NCI-H146 (cell line): ENCODE measurements around the gene SBK2.
A peak's percentile ranks its signal among the peaks of the same experiment; 100 is the strongest.
"Not testable (repeated sequence)": the region's sequence is repeated elsewhere in the genome, so short reads cannot be mapped to it uniquely, and the experiment has no call there.

Source experiments
- DNase-seq: peaks from one replicate; lab custom pipeline; 2025; lab: John Stamatoyannopoulos, UW

SBK2 gene

GRCh38 chr19:55502197-55502952 is 34.6 kb downstream of the SBK2 start:
- DNase-seq = no peak

DNA sequence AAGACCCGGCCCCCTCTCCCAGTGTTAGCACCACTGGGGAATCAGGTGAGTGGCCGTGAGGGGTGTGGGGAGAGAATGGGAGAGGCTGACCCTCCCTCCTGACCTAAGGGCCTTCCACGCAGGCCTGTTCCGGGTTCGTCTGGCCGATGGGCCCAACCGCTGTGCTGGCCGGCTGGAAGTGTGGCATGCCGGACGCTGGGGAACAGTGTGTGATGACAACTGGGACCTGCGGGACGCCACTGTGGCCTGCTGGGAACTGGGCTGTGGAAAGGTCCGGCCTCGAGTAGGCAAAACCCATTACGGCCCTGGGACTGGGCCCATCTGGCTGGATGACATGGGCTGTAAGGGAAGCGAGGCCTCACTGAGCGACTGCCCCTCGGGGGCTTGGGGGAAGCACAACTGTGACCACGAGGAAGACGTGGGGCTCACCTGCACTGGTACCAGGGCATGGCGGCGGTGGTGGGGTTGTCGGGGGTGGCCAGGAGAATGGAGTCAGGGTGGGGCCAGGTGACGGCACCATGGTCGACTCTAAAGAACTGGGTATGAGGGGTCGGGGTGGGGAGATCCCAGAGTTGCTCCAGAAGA is 36.5 kb downstream of the SBK2 start:
- DNase-seq = no peak

- DNase-seq = peak; percentile 68
Measured at GRCh38 chr19:55498246-55498840, 38.6 kb downstream of the SBK2 start.

GRCh38 chr19:55497763-55498162 is 39.2 kb downstream of the SBK2 start:
- DNase-seq = no peak

DNA sequence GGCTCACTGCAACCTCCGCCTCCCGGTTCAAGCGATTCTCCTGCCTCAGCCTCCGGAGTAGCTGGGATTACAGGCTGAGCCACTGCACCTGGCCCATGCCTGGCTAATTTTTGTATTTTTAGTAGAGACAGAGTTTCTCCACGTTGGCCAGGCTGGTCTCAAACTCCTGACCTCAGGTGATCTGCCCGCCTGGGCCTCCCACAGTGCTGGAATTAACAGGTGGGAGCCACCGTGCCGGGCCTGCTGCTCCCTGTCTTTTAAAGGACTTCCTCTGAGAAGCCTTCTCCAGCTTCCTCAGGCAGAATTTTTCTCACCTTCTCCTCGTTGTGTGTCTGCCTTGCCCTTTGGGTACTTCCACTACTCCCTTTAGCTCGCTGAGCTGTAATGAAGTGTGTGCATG is 40.1 kb downstream of the SBK2 start:
- DNase-seq = not testable (repeated sequence)

- peak; percentile 72 for DNase-seq
Measured at GRCh38 chr19:55495646-55496349, 41.1 kb downstream of the SBK2 start.

DNA sequence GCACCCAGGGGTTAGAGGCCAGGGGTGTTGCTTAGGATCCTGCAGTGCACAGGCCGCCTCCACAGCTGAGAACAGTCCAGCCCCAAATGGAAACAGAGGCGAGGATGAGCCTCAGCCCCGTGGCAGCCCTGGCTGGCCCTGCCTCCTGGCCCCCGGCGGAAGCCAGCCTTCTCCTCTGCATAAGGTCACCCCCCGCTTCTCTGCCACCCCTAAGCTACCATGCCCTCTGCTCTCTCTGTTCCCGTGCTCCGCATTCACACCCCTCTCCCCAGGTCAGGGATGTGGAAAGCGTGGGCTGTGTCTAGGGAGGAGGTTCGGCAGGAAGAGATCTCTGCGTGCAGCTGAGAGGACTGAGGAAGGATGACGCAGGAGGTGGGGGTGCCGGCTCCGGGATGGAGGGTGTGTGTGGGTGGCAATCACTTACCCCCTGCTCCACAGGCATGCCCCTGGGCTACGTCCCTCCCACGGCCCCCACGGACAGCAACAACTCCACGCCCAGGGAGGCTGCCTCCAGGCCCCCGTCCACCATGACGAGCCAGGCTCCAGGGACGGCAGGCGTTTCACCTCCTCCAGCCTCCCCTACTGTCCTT is 42.7 kb downstream of the SBK2 start:
- DNase-seq = no peak

DNA sequence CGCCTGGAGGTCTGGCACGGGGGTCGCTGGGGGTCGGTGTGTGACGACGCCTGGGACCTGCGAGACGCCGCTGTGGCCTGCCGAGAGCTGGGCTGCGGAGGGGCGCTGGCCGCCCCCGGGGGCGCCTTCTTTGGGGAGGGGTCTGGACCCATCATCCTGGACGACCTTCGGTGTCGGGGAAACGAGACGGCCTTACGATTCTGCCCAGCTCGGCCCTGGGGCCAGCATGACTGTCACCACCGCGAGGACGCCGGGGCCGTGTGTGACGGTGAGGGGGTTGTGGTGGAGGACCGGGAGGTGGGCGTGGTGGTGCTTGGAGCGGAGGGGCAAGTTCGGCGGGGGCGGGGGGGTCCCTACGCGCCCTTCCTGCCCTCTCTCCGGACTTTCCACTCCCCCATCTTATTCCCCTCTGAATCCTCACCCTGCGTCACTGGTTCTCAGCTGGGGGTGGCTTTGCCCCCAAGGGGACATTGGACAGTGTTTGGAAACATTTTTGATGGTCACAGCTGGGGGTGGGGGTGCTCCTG is 43.2 kb downstream of the SBK2 start:
- no peak for DNase-seq

GRCh38 chr19:55493052-55493644 is 43.8 kb downstream of the SBK2 start:
- DNase-seq = no peak

DNA sequence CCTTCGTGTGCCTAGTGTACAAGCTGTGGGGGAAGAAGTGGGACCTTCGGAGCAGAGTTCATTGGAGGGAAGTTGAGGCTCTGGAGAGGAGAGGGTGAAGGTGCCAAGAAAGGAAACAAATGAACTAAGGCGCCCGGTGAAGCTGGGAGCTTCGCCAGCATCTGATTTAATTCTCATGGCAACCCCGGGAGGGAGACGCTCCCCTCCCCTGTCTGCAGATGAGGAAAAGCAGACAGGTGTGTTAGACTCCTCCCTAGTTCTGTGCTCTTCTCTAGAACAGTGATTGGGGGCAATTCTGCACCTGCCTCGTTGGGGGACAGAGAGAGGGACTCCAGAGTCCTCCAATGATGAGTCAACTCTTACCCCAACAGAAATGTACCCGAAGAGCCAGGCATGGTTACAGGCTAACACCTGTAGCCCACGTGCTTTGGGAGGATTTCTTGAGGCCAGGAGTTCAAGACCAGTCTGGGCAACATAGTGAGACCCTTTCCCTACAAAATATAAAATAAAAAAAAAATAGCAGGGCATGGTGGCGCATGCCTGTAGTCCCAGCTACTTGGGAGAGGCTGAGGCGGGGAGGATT is 44.5 kb downstream of the SBK2 start:
- DNase-seq = peak; percentile 58

- DNase-seq = no peak
Measured at GRCh38 chr19:55491546-55492360, 45.2 kb downstream of the SBK2 start.

DNA sequence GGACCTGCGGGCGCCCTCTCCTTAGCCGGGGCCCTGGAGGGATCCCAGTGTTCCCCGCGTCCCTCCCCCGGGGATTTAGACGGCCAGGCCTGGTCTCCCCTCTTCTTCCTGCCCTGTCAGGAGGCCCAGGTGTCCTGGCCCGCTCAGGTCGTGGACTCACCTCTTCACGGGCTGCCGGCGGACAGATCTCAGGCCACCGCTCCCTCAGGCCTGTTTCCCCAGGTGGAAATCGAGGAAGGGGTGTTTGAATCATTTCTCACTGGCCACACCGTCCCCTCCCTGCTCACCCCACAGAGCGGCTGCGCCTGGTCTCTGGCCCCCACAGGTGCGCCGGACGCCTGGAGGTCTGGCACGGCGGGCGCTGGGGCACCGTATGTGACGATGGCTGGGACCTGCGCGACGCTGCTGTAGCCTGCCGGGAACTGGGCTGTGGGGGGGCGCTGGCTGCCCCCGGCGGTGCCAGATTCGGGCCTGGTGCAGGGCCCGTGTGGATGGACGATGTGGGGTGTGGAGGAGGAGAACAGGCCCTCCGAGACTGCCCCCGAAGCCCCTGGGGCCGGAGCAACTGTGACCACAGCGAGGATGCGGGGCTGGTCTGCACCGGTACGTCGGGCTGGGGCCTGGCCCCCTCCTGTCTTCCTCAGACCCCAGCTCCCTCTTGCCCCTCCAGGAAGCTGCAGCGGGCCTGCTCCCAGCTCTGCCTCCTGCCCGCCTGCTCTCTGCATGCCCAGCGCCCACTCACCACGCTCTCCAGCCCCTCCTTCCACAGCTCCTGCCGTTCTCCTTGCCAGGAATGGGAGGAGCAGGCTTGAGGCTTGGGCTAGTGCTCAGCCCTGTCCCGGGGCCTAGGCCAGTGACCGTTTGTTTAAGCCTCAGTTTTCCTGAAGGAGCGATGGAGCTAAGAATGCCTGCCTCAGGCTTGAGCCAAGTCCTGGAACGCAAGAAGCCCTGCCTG is 46.2 kb downstream of the SBK2 start:
- DNase-seq = no peak

GRCh38 chr19:55489711-55490477 is 47.0 kb downstream of the SBK2 start:
- no peak for DNase-seq

DNA sequence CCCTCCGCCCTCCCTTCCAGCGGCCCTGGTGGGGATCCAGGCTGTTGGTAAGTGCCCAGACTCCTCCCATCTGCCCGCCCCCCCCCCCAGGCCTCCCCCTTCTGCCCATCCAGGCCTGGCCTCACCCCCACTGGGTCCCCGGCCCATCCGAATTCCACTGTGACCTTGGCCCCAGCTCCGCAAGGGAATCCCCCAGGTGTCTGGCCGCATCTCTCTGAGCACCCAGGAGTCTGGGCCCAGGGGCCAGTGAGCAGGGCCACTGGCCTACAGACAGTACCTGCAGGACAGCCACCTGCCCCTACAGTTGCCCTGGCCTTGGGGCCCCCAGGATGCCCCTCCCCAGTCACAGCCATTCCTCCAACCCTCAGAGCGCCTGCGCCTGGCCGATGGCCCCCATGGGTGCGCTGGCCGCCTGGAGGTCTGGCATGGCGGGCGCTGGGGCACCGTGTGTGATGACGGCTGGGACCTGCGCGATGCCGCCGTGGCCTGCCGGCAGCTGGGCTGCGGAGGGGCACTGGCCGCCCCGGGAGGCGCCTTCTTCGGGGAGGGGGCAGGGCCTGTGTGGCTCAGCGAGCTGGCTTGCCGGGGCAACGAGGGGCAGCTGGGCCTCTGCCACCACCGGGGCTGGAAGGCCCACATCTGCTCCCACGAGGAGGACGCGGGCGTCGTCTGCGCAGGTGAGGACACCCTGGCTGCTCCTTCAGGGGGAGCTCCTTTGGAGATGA is 47.8 kb downstream of the SBK2 start:
- DNase-seq = no peak

- DNase-seq = no peak
Measured at GRCh38 chr19:55487924-55488687, 48.8 kb downstream of the SBK2 start, which contains the start of gene SSC5D. SSC5D (plus strand) TSS chr19:55488436; CDS start chr19:55488590, 154 bp downstream.

DNA sequence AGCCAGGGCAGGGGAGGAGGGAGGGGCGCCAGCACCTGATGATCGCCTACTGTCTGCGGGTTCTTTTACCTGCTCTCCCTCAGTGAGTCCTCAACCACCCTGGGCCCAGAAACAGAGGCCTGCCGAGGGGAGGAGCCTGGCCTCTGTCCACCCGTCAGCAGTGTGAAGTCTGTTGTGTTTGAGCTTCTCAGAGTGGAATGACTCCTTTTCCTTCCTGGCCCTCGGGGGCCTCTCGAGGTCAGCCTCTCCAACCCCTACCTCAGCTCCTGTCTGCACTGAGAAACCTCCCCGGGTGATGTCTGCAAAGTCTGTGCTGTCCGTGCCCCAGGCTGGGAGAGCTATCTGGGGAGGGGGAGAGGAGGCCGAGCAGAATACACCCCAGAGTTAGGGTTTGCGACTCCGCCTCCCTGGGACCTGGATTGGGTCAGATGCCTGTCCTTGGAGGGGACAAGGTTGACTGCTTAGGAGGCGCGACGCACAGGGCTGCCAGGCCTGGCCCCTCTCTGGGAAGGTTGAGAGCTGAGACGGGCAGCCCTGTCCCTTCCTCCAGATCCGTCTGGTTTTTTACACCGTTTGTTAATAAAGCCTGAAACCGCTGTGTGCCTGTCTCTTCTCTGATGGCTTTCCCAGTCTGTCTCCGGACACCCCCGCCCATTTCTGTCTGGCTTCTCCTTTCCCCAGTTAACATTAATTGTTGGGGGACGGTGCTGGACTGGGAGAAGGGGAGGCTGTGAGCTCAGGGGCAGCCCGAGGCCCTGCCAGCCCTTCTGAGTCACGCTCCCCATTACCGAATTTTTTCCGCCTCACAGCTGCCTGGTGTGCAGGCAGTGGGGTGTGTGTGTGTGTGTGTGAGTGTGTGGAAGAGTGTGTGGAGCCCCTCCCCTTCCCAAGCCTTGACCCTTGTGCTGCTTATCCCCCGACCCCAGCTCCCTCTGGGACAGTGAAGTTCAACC is 49.7 kb downstream of the SBK2 start:
- DNase-seq = no peak
